Suppressor macrophage treated with lipopolysaccharide for 4 hours (primary cell): ENCODE data around the gene ERI3.

ENCODE experiments used
- DNase-seq: peaks from one replicate; pipeline ENCODE4 v3.0.0-alpha.2; 2020

Gene ERI3

DNA sequence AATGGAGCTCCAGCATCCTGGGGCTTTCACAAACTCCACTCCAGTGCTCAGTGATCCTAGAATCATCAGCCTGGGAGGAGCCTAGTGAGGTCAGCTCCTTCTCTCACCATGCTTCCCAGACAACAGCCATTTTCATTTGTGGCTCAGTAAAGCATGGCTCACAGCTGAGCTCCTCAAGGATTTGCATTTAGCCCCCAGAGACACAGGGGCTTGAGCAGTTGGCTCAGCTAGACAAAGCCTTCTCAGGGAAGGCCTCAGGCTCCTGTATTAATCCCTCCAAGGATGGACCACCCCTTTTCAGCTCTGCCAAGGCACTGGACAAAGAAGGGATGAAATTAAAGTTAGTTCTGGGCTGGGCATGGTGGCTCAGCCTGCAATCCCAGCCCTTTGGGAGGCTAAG, 39.5 kb downstream of the ERI3 start:
- DNase-seq: no peak

- no peak for DNase-seq
Measured at GRCh38 chr1:44314452-44314851, 40.6 kb downstream of the ERI3 start.

- no peak for DNase-seq
Measured at GRCh38 chr1:44313265-44313918, 41.7 kb downstream of the ERI3 start.

GRCh38 chr1:44312399-44313196, 42.5 kb downstream of the ERI3 start:
- no peak for DNase-seq

GRCh38 chr1:44310006-44310405, 45.1 kb downstream of the ERI3 start:
- DNase-seq: no peak

DNA sequence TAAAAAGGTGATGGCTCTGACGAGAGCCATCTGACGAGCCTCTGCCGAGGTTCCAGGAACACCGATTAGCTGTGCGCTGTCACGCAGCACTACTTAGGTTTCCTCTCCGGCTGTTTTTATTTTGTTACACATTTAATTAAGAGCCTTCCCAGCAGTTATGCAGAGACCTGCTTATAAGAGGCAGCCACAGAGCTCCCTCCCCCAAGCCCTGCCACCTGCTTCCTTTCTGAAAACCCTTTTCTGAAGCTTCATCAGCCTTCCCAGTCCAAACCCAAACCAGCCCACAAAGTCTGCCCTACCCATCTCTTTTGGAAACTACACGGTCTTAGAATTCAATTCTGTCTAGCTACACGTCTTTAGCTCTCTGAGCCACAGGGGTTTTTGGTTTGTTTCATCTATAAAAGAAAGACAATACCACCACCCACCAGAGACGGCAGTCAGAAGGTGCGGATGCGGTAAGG, 49.1 kb downstream of the ERI3 start:
- no peak for DNase-seq

DNA sequence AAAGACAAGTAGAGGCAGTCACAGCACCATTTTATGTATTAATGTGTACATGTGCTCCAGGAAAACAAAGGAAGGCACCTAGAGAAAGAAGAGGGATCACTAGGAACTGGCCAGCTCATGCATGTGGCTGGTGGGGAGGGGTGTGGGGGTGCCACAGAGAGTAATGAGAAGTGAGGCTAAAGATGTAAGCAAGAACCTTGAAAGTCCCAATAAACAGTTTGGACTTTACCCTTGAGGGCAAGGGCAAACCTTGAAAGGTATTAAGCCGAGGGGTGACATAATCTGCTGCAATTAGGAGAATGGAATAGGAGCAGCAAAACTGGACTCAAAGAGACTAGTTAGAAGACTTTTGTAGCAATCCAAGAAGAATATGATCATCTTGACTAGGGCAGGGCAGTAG, 51.5 kb downstream of the ERI3 start:
- no peak for DNase-seq

- no peak for DNase-seq
Measured at GRCh38 chr1:44302541-44302940, 52.5 kb downstream of the ERI3 start.

GRCh38 chr1:44301442-44301841, 53.6 kb downstream of the ERI3 start:
- DNase-seq: no peak

- no peak for DNase-seq
Measured at GRCh38 chr1:44300852-44301251, 54.2 kb downstream of the ERI3 start.

GRCh38 chr1:44297695-44298400, 57.2 kb downstream of the ERI3 start:
- no peak for DNase-seq

DNA sequence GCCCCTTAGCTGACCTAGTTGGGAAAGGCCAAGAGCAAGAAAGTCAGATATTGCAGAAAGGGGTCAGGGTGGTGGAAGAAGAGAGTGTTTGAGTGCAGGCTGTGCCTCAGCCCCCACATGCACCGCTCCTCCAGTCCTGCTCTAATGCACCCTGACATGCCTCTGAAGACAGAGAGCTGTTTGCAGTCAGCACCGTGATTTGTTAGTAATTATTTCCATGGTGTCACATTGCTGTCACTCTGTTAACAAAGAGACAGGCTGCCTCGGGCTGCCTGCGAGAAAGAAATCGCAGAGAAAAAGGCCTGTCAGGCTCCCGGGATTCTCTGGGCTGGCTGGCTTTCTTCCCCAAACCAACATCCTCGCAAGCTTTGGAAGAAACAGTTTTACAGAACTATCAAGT, 58.3 kb downstream of the ERI3 start:
- DNase-seq: no peak

DNA sequence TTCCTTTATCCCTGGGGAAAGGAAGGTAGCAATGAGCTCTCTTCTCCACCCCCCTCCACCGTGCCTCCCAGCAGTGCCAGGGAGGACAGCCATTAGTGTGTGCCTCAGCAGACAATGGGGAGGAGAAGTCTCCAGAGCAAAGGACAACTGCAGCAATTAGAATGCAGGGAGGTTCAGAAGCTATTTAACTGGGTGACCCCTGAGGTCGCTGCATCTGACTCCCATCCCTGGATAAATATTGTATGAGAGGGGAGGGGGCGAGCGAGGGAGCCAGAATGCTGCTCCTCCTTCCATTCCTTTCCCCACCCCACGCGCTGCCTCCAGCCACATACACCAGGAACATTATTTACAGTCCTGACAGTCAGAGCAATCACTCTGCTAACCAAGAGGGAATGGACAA, 59.0 kb downstream of the ERI3 start:
- no peak for DNase-seq

- peak; percentile 51 for DNase-seq
Measured at GRCh38 chr1:44294588-44295007, 60.5 kb downstream of the ERI3 start.

- DNase-seq: no peak
Measured at GRCh38 chr1:44293761-44294315, 61.2 kb downstream of the ERI3 start.

DNA sequence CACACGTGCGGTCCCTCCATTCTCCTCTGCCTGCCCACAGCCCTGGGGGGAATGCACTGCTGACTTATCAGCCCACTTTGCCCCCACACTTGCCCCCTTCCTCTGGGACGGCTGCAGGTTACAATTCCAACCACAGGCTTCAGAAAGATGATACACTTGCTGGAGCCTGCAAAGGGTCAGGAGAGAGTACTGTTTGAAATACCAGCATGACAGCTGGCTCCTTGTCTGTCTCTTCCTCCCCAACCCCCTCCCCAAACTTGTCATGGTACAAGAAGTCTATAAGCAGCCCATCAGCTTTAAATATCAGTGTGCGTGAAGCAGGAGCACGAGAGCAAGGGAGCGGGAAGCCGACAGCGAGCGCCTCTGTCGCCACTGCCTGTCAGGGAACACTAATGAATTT, 62.4 kb downstream of the ERI3 start:
- no peak for DNase-seq

DNA sequence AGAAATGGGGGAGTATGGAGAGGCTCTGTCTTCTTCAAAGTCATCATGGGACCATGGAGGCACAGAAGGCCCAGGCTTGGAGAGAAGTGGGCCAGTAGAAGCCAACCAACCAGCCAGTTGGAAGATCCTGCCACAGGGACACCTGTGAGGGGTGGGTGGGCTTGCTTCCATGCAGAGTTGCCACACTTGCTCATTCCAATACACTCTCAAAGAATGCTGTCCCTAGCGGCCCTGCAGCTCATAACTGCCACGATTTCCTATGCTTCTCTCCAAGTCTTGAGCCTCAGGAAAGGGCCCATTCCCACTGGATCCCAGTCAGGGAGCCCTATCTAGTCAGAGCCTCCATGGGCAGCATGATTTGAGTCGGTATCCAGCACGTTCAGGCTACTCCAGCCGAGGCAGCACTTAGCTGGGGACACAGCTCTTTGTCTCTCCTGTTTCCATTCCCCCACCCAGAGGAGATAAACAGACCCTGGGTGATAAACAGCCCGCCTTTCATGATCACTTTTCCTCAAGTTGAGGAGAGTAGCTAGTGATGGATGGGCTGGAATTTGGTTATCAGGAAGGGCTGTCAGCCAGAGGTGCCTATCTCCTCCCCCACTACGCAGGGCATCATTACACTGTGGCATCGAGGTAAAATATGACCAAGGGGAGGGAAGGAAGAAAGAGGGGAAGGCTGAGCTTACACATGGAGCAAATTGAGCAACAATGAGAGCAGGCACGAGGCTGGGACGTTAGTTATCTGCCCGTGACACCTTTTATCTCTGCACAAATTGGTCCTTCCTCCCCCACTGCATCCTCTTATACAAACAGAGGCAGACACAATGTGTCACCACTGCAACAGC, 64.6 kb downstream of the ERI3 start:
- no peak for DNase-seq

GRCh38 chr1:44289530-44289929, 65.5 kb downstream of the ERI3 start:
- DNase-seq: no peak

GRCh38 chr1:44288883-44289282, 66.2 kb downstream of the ERI3 start:
- no peak for DNase-seq

GRCh38 chr1:44284184-44284583, 70.9 kb downstream of the ERI3 start:
- DNase-seq: no peak

- DNase-seq: no peak
Measured at GRCh38 chr1:44283524-44284173, 71.4 kb downstream of the ERI3 start.
